Thyroid gland (tissue), 4 donors: ENCODE measurements around the gene GLA.

Source experiments
- POLR2A ChIP-seq, 2 donors: fragments of 450-650 bp; IDR thresholded peaks; one replicate each; pipeline ENCODE4 v1.6.1; 2017; ENCODE audit warnings: antibody characterized with exemption in 2 of 2, mild to moderate bottlenecking in 2 of 2, moderate library complexity in 1 of 2
- TF ChIP-seq, protein P1 (sequence below), 6 experiments: fragments of 200-600 bp in 3 of 6; fragments of 450-650 bp in 3 of 6; sonication (generic) in 3 of 6; IDR thresholded peaks; one replicate each; pipeline ENCODE4 v1.5.1; 2016 to 2019; ENCODE audit warnings: antibody characterized with exemption in 6 of 6, mild to moderate bottlenecking in 2 of 6, inconsistent platforms in 1 of 6, moderate library complexity in 1 of 6

DNA sequence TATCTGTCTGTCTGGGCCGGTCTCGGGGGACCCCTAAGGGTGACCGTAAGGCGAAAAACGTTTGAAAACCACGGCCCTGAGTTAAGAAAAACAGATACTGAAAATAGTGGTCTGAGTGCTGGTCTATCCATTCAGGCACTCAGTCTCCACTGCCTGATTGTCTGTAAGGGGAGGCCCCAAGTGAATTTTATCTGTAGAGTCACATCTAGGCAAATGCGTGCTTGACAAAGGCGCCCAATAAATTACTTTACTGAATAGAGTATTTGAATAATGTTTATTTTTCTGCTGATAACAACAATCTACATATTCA, 762 bp upstream of the GLA start:
- no peak for TF ChIP-seq POLR2A (IDR thresholded peaks at IDR 0.05)
- TF ChIP-seq, protein P1, sequence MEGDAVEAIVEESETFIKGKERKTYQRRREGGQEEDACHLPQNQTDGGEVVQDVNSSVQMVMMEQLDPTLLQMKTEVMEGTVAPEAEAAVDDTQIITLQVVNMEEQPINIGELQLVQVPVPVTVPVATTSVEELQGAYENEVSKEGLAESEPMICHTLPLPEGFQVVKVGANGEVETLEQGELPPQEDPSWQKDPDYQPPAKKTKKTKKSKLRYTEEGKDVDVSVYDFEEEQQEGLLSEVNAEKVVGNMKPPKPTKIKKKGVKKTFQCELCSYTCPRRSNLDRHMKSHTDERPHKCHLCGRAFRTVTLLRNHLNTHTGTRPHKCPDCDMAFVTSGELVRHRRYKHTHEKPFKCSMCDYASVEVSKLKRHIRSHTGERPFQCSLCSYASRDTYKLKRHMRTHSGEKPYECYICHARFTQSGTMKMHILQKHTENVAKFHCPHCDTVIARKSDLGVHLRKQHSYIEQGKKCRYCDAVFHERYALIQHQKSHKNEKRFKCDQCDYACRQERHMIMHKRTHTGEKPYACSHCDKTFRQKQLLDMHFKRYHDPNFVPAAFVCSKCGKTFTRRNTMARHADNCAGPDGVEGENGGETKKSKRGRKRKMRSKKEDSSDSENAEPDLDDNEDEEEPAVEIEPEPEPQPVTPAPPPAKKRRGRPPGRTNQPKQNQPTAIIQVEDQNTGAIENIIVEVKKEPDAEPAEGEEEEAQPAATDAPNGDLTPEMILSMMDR (IDR thresholded peaks at IDR 0.05) = peak in 1 of 6 experiments; percentile 23
